Smooth muscle cell (in vitro differentiated cells): ENCODE data around the gene KIF3A. TPM values are rescaled to one million over a fixed set of nuclear protein-coding genes. Genes with fewer than 3 reads are reported as not detected.

ENCODE experiments used
- DNase-seq: peaks from one replicate; lab custom pipeline; 2025; ENCODE audit not compliant: unreplicated experiment; lab: John Stamatoyannopoulos, UW
- H2AFZ ChIP-seq: fragments of 200-600 bp; sonication (generic); 2 replicates; pipeline ENCODE4 v1.6.0; 2016; ENCODE audit warnings: antibody characterized with exemption, low read depth, mild to moderate bottlenecking
- H3F3A ChIP-seq: fragments of 200-600 bp; sonication (generic); 2 replicates; pipeline ENCODE4 v1.6.0; 2017; ENCODE audit warnings: antibody characterized with exemption, low read depth
- H3K27ac ChIP-seq: fragments of 200-600 bp; sonication (generic); 2 replicates; pipeline ENCODE4 v1.5.1; 2016; ENCODE audit warnings: low read depth, mild to moderate bottlenecking
- H3K27me3 ChIP-seq: fragments of 200-600 bp; sonication (generic); 2 replicates; pipeline ENCODE4 v1.6.1; 2016; ENCODE audit warnings: low read depth, mild to moderate bottlenecking
- H3K36me3 ChIP-seq: fragments of 200-600 bp; sonication (generic); 2 replicates; pipeline ENCODE4 v1.5.1; 2016; ENCODE audit warnings: low read depth
- H3K4me1 ChIP-seq: fragments of 200-600 bp; sonication (generic); 2 replicates; pipeline ENCODE4 v1.5.1; 2016; ENCODE audit warnings: low read depth
- H3K4me2 ChIP-seq: fragments of 200-600 bp; sonication (generic); 2 replicates; pipeline ENCODE4 v1.6.0; 2016; ENCODE audit warnings: mild to moderate bottlenecking
- H3K4me3 ChIP-seq: fragments of 200-600 bp; sonication (generic); 2 replicates; pipeline ENCODE4 v1.5.1; 2016; ENCODE audit warnings: mild to moderate bottlenecking
- H3K79me2 ChIP-seq: fragments of 200-600 bp; sonication (generic); 2 replicates; pipeline ENCODE4 v1.6.0; 2016; ENCODE audit warnings: low read depth, mild to moderate bottlenecking
- H3K9ac ChIP-seq: fragments of 200-600 bp; sonication (generic); 2 replicates; pipeline ENCODE4 v1.6.0; 2016; ENCODE audit warnings: low read depth
- H3K9me3 ChIP-seq: fragments of 200-600 bp; sonication (generic); replicated peaks from 2 replicates; pipeline ENCODE4 v1.5.1; 2016; ENCODE audit warnings: low read depth
- H4K20me1 ChIP-seq: fragments of 200-600 bp; sonication (generic); 2 replicates; pipeline ENCODE4 v1.6.0; 2016; ENCODE audit warnings: low read depth
- CTCF ChIP-seq: fragments of 200-600 bp; sonication (generic); IDR thresholded peaks from 2 replicates; pipeline ENCODE4 v1.5.1; 2017; ENCODE audit warnings: borderline replicate concordance, mild to moderate bottlenecking, antibody characterized with exemption; ENCODE audit not compliant: insufficient read depth, poor library complexity, severe bottlenecking
- WGBS: methylation state at CpG from one replicate; pipeline ENCODE4 v1.1.7; 2016; ENCODE audit warnings: low lambda C conversion rate; 5-methylcytosine and 5-hydroxymethylcytosine counted together
- polyA plus RNA-seq: library from polyadenylated mRNA; unstranded; fragments of >200 nt; fragmentation: Nextera tagmentation; extraction: Ambion mirVana; gene quantifications from 2 replicates; pipeline ENCODE4 v1.2.1, GENCODE V29; 2016
- total RNA-seq: library from RNA; depleted of rRNA; stranded (reverse); fragments of >200 nt; gene quantifications from 2 replicates; pipeline ENCODE4 v1.2.3, GENCODE V29; 2014

The KIF3A gene
- total and polyA plus RNA-seq, 2 experiments from 2014 or later = 12.6 to 21.4 TPM

GRCh38 chr5:132684922-132685720 is 52.2 kb downstream of the KIF3A start:
- Histone ChIP-seq H3K9ac (no peak overlapping the region), H2AFZ (no peak overlapping the region), H4K20me1 (no peaks in the 10 kb centered on the region), H3K4me3 (no peak overlapping the region), H3K27ac (no peak overlapping the region), H3F3A (no peaks in the 10 kb centered on the region), H3K36me3 (no peaks in the 10 kb centered on the region), H3K9me3 (no peaks in the 10 kb centered on the region), H3K27me3 (no peaks in the 10 kb centered on the region), H3K4me1 (no peaks in the 10 kb centered on the region), H3K79me2 (no peaks in the 10 kb centered on the region), H3K4me2 (no peak overlapping the region)
- WGBS = 94% methylated on average over 12 of the region's 12 CpGs
- DNase-seq = no peak
- TF ChIP-seq CTCF = no peak

GRCh38 chr5:132684491-132684890 is 52.9 kb downstream of the KIF3A start:
- TF ChIP-seq CTCF = no peak
- H3K9ac ChIP-seq = no peak overlapping the region
- 92% methylated on average over 6 of the region's 6 CpGs for WGBS
- no peak overlapping the region for H3K4me3 ChIP-seq
- no peak overlapping the region for H2AFZ ChIP-seq
- H3K27me3 ChIP-seq = no peaks in the 10 kb centered on the region
- DNase-seq = no peak
- H3K27ac ChIP-seq = no peak overlapping the region
- no peaks in the 10 kb centered on the region for H3K36me3 ChIP-seq
- H3K79me2 ChIP-seq = no peaks in the 10 kb centered on the region
- H3K4me1 ChIP-seq = no peaks in the 10 kb centered on the region
- no peaks in the 10 kb centered on the region for H3K9me3 ChIP-seq
- no peaks in the 10 kb centered on the region for H4K20me1 ChIP-seq
- H3F3A ChIP-seq = no peaks in the 10 kb centered on the region
- no peak overlapping the region for H3K4me2 ChIP-seq

DNA sequence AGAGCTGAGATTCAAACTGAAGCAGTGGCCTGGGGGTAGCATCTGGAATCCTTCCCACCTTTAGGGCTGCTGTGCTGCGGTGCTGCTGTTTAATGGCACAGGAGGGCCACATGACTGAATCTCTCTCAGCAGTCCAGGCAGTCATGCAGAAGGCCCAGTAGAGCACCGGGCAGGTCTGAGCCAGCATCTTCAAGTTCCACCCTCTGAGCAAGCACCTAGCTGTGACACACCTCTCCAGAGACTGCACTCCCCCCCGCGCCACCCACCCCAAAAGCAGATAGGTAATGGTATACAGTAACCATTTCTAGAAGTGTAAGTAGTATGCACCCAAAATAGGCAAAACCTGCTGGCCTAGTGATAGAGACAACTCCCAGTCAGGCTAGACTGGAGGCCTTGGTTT is 55.4 kb downstream of the KIF3A start:
- no peak overlapping the region for H3K27ac ChIP-seq
- H3K9ac ChIP-seq = no peak overlapping the region
- H3K4me1 ChIP-seq = no peaks in the 10 kb centered on the region
- H4K20me1 ChIP-seq = no peaks in the 10 kb centered on the region
- DNase-seq = no peak
- no peak overlapping the region for H3K4me3 ChIP-seq
- no peaks in the 10 kb centered on the region for H3F3A ChIP-seq
- H3K9me3 ChIP-seq = no peaks in the 10 kb centered on the region
- no peaks in the 10 kb centered on the region for H3K27me3 ChIP-seq
- no peak overlapping the region for H3K4me2 ChIP-seq
- 95% methylated on average over 4 of the region's 4 CpGs for WGBS
- H3K79me2 ChIP-seq = no peaks in the 10 kb centered on the region
- no peak overlapping the region for H2AFZ ChIP-seq
- no peaks in the 10 kb centered on the region for H3K36me3 ChIP-seq
- no peak for TF ChIP-seq CTCF

- WGBS = 98% methylated on average over 2 of the region's 2 CpGs
- Histone ChIP-seq H3K4me3 (no peak overlapping the region), H3K27ac (no peak overlapping the region), H3K4me1 (no peaks in the 10 kb centered on the region), H3K4me2 (no peak overlapping the region), H3K36me3 (no peaks in the 10 kb centered on the region), H2AFZ (no peak overlapping the region), H3K79me2 (no peaks in the 10 kb centered on the region), H3K27me3 (no peaks in the 10 kb centered on the region), H3K9me3 (no peaks in the 10 kb centered on the region), H3F3A (no peaks in the 10 kb centered on the region), H3K9ac (no peak overlapping the region), H4K20me1 (no peaks in the 10 kb centered on the region)
- TF ChIP-seq CTCF = no peak
- DNase-seq = no peak
Measured at GRCh38 chr5:132681476-132681831, 55.9 kb downstream of the KIF3A start.
